Psoas muscle (tissue), 8 donors: Measurements from ENCODE around the gene KRT83. TPM values are rescaled to one million over a fixed set of nuclear protein-coding genes. Genes with fewer than 3 reads are reported as not detected.

ENCODE experiments used
- ATAC-seq, 4 donors: fragments of 200-7000 bp; cut with Tn5 transposase; one replicate each; pipeline ENCODE4 v1.9.1; 2020; ENCODE audit warnings: moderate library complexity in 3 of 4, mild to moderate bottlenecking in 2 of 4
- DNase-seq, 2 donors: peaks; one replicate each; pipeline ENCODE4 v3.0.0-alpha.2; 2020
- H3K27ac ChIP-seq: fragments of 200-600 bp; one replicate; pipeline ENCODE4 v1.8.0; 2022
- H3K27me3 ChIP-seq, 3 donors: fragments of 200-600 bp in 1 of 3; one replicate each; pipeline versions ENCODE4 v1.6.1 to v1.8.0; 2013 to 2022; ENCODE audit warnings: low read length in 2 of 3, mild to moderate bottlenecking in 2 of 3, moderate library complexity in 1 of 3; ENCODE audit not compliant: insufficient read depth in 3 of 3
- H3K36me3 ChIP-seq, 2 donors: fragments of 200-600 bp in 1 of 2; one replicate each; pipeline versions ENCODE4 v1.6.1 to v1.8.0; 2013 to 2022; ENCODE audit warnings: low read depth in 1 of 2, mild to moderate bottlenecking in 1 of 2, moderate library complexity in 1 of 2; ENCODE audit not compliant: insufficient read depth in 1 of 2
- H3K4me1 ChIP-seq: fragments of 200-600 bp; one replicate; pipeline ENCODE4 v1.8.0; 2022
- H3K4me3 ChIP-seq: fragments of 200-600 bp; one replicate; pipeline ENCODE4 v1.8.0; 2022; ENCODE audit warnings: mild to moderate bottlenecking
- H3K9me3 ChIP-seq: fragments of 200-600 bp; one replicate; pipeline ENCODE4 v1.8.0; 2022
- CTCF ChIP-seq: fragments of 200-600 bp; IDR thresholded peaks from one replicate; pipeline ENCODE4 v1.8.0; 2022; ENCODE audit warnings: antibody characterized with exemption
- WGBS, 3 donors: extraction: QIAGEN DNeasy Blood & Tissue Kit; methylation state at CpG; one replicate each; pipeline versions ENCODE4 v1.1.6 to v1.1.7; 2013; 5-methylcytosine and 5-hydroxymethylcytosine counted together
- intact Hi-C, 2 donors: fragments of 100-400 bp; cut with DNase I; formaldehyde crosslinking; loops; one replicate each; pipeline versions ENCODE4 v1.11.0 to v1.14.2; 2022
- polyA plus RNA-seq, 3 donors: library from polyadenylated mRNA; stranded (reverse); fragments of 200-250 nt; gene quantifications; one replicate each; pipeline ENCODE4 v1.2.3, GENCODE V29; 2013
- total RNA-seq, 4 donors: library from RNA; stranded (reverse); fragmentation: NEBNext Ultra II Directional in 2 of 4; extraction: Animal tissue kit (Norgen Biotek cat#: 25700) in 2 of 4; gene quantifications; one replicate each; pipeline versions ENCODE4 v1.2.1 to v1.2.4, GENCODE V29; 2021 to 2023
- donor health status: healthy with polysubstance abuse.
- donor health status: DM: no; HTN: no; CAD: no; lungs with moderate emphysema.
- donor health status: Bipolar disorder and iron deficiency.
- donor health status: healthy.
- donor health status: DM: yes; HTN: yes; CAD: no.
- donor health status: DM: no; HTN: no; CAD: no.
- donor health status: DM: no; HTN: no; CAD: no.
- donor health status: DM: yes; HTN: yes; CAD: no.

Gene KRT83
- total and polyA plus RNA-seq, 7 donors: not detected

GRCh38 chr12:52337054-52337453 lies 15.9 kb upstream of the KRT83 start:
- ATAC-seq (no peak), DNase-seq (no peak)
- peaks cover 11% of the 10 kb centered on the region for H3K9me3 ChIP-seq
- peaks cover 0 to 25% (median 9%) of the 10 kb centered on the region in 3 donors for H3K27me3 ChIP-seq
- H3K27ac ChIP-seq: no peak overlapping the region
- intact Hi-C loops: no loop called here
- 70 to 81% (median 71%) methylated on average over 1 of the region's 1 CpG for WGBS, 3 donors
- H3K36me3 ChIP-seq: no peaks in the 10 kb centered on the region
- no peak overlapping the region for H3K4me3 ChIP-seq
- TF ChIP-seq CTCF: no peak
- no peaks in the 10 kb centered on the region for H3K4me1 ChIP-seq

- no peak overlapping the region for H3K27ac ChIP-seq
- DNase-seq (no peak), ATAC-seq (no peak)
- TF ChIP-seq CTCF: no peak
- 77 to 88% (median 88%) methylated on average over 2 of the region's 2 CpGs for WGBS, 3 donors
- no peak overlapping the region for H3K4me3 ChIP-seq
- intact Hi-C loops: no loop called here
- H3K27me3 ChIP-seq: peaks cover 0 to 29% (median 7%) of the 10 kb centered on the region in 3 donors
- H3K9me3 ChIP-seq: peaks cover 11% of the 10 kb centered on the region
- no peaks in the 10 kb centered on the region for H3K4me1 ChIP-seq
- H3K36me3 ChIP-seq: no peaks in the 10 kb centered on the region
These were observed 15.4 kb upstream of the KRT83 start for GRCh38 chr12:52336641-52337040.

- no peaks in the 10 kb centered on the region for H3K36me3 ChIP-seq
- ATAC-seq: no peak
- no peak overlapping the region for H3K27ac ChIP-seq
- H3K4me3 ChIP-seq: no peak overlapping the region
- WGBS, 3 donors: 36 to 48% (median 39%) methylated on average over 4 of the region's 4 CpGs
- DNase-seq: no peak
- no peaks in the 10 kb centered on the region for H3K4me1 ChIP-seq
- TF ChIP-seq CTCF: no peak
- peaks cover 11% of the 10 kb centered on the region for H3K9me3 ChIP-seq
- H3K27me3 ChIP-seq: peaks cover 0 to 27% (median 7%) of the 10 kb centered on the region in 3 donors
- intact Hi-C loops: no loop called here
These were observed 14.5 kb upstream of the KRT83 start for GRCh38 chr12:52335598-52336262.

GRCh38 chr12:52334185-52334584 lies 13.0 kb upstream of the KRT83 start:
- Histone ChIP-seq H3K9me3 (peaks cover 11% of the 10 kb centered on the region), H3K4me1 (no peaks in the 10 kb centered on the region), H3K4me3 (no peak overlapping the region), H3K27me3 (peaks cover 0 to 20% (median 4%) of the 10 kb centered on the region in 3 donors), H3K36me3 (no peaks in the 10 kb centered on the region), H3K27ac (no peak overlapping the region)
- ATAC-seq (no peak), DNase-seq (no peak)
- no peak for TF ChIP-seq CTCF
- 91 to 94% (median 94%) methylated on average over 3 of the region's 3 CpGs for WGBS, 3 donors
- intact Hi-C loops: no loop called here

DNA sequence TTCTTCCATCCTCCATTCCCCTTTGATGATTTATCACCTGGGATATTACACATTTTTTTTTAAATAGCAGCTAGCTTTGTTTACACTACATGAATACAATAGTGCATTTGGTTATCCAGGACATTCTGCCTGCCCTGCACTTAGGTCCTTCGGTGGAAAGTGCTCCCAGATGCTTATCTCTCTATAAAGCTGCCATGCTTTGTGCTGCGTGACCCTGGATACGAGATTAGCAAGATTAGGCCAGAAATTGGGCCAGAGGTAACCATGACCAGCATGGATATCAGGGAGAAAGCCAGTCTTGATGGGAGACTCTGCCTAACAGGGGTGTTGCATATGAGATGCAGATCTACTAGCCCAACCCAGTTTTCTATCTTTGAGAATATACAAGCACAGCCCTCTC lies 12.1 kb upstream of the KRT83 start:
- Histone ChIP-seq H3K4me3 (no peak overlapping the region), H3K27me3 (peaks cover 0 to 15% (median 3%) of the 10 kb centered on the region in 3 donors), H3K27ac (no peak overlapping the region), H3K4me1 (no peaks in the 10 kb centered on the region), H3K9me3 (peaks cover 11% of the 10 kb centered on the region), H3K36me3 (no peaks in the 10 kb centered on the region)
- no peak for TF ChIP-seq CTCF
- no peak for ATAC-seq
- WGBS, 3 donors: 71 to 81% (median 76%) methylated on average over 3 of the region's 3 CpGs
- DNase-seq: no peak
- intact Hi-C loops: no loop called here
